Measurements from ENCODE around the gene DNA2. TPM values are rescaled to one million over a fixed set of nuclear protein-coding genes. Genes with fewer than 3 reads are reported as not detected.

DNA2 gene
- total RNA-seq, 2 donors from 2014 or later = 33.4 to 40.3 TPM

DNA sequence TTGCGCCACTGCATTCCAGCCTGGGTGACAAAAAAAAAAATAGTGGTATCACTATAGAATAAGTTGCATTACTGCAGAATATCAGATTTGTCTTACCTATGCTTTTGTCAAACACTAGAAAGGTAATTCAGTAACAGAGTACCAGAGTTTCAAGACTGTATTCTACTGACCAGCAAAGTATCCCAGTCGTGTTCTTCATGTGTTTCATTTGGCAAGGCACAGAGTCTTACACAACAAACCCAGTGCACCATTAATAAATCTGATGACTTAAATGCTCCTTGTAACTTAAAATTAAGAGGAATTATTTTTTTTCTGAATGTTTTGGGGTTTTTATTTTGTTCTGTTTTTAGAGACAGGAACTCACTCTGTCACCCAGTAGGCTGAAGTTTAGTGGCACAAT, 104.7 kb downstream of the DNA2 start:
- no peak overlapping the region for H3K27ac Mint-ChIP-seq

DNA sequence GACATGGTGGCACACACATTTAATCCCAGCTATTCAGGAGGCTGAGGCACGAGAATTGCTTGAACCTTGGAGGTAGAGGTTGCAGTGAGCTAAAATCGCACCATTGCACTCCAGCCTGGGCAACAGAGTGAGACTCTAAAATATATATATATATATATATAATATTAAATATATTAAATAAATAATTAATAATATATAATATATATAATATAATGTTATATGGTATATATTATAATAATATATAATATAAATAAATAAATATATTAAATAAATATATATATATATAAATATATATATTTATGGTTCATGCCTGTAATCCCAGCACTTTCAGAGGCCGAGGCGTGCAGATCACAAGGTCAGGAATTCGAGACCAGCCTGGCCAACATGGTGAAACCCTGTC, 105.2 kb downstream of the DNA2 start:
- no peak overlapping the region for H3K27ac Mint-ChIP-seq
- H3K9me3 Mint-ChIP-seq = peaks cover 2% of the 10 kb centered on the region in 2 donors
- H3K36me3 Mint-ChIP-seq (ENCODE audit: insufficient read depth in 2 of 2) = peaks cover 6 to 14% of the 10 kb centered on the region in 2 donors
- no peaks in the 10 kb centered on the region for H3K27me3 Mint-ChIP-seq (ENCODE audit: low read depth)
- H3K4me3 Mint-ChIP-seq = no peak overlapping the region
- peaks cover 8% of the 10 kb centered on the region for H3K4me1 Mint-ChIP-seq (ENCODE audit: low read depth)
- no peak for ATAC-seq (replicated peaks in 1 of 2)
- DNase-seq = no peak

More for the DNA sequence above, 104.7 kb downstream of the DNA2 start:
- H3K4me1 Mint-ChIP-seq (ENCODE audit: low read depth) = peaks cover 8% of the 10 kb centered on the region
- no peak overlapping the region for H3K4me3 Mint-ChIP-seq
- H3K36me3 Mint-ChIP-seq (ENCODE audit: insufficient read depth in 2 of 2) = peaks cover 7 to 16% of the 10 kb centered on the region in 2 donors
- no peaks in the 10 kb centered on the region for H3K27me3 Mint-ChIP-seq (ENCODE audit: low read depth)
- no peak for ATAC-seq (replicated peaks in 1 of 2)
- DNase-seq = no peak
- peaks cover 2% of the 10 kb centered on the region in 2 donors for H3K9me3 Mint-ChIP-seq

DNA sequence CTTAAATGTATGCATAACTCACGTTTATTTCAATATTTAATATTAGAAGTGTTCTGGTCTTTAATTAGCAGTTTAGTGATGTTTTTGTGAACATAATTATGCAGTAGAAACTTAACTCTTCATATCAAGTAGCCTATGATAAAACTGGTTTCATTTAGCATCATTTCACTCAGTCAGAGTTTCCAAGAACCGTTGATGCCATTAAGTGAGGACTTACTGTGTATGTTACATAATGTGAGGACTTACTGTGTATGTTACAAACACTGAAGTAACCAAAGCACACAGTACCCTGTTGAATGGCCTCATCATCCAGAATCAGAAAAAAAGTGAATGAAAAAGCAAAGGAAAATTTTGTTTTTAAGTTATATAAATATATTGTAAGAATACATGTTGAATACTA, 106.2 kb downstream of the DNA2 start:
- Mint-ChIP-seq H3K36me3 (ENCODE audit: insufficient read depth in 2 of 2) (peaks cover 5 to 8% of the 10 kb centered on the region in 2 donors), H3K9me3 (peaks cover 2% of the 10 kb centered on the region in 2 donors), H3K4me1 (ENCODE audit: low read depth) (peaks cover 8% of the 10 kb centered on the region), H3K27ac (peak overlapping the region; percentile 69), H3K4me3 (no peak overlapping the region), H3K27me3 (ENCODE audit: low read depth) (no peaks in the 10 kb centered on the region)
- ATAC-seq (replicated peaks in 1 of 2) = peak; percentile 36 to 61
- no peak for DNase-seq

DNA sequence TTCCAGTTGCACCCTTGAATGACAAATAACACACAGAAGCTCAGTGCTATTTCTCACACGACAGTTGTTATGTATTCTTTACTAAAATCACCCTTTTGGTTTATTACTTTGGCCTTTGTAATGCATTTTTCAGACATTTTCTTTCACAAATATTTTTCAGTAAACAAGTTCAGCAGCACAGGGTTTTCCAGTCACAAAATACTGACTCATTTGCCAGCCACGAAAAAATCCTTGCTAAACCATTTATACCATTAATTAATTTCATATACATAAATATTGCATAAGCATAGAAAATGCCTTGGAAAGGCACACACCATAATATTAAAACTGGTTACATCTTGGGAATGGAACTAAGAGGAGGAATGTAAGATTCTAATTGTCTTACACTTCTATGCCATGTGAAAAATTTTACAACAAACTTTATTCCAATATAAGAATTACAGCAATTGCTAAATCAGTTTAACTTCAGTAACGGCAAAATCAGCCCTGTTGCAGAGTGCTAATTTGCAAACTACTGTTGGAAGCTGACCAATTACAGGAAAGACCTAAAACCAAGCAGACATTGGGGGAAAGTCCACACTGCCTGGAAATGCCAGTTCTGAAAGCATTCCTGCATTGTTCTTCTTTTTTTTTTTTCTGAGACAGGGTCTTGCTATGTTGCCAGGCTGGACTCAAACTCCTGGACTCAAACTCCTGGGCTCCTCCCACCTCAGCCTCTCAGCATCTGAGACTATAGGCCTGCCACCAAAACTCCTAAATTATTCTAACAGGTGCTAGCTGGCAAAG, 107.5 kb downstream of the DNA2 start:
- no peaks in the 10 kb centered on the region for H3K9me3 Mint-ChIP-seq
- H3K4me3 Mint-ChIP-seq = no peak overlapping the region
- H3K4me1 Mint-ChIP-seq (ENCODE audit: low read depth) = peaks cover 8% of the 10 kb centered on the region
- peak overlapping the region; percentile 63 for H3K27ac Mint-ChIP-seq
- ATAC-seq (replicated peaks in 1 of 2) (no peak), DNase-seq (no peak)
- no peaks in the 10 kb centered on the region for H3K27me3 Mint-ChIP-seq (ENCODE audit: low read depth)
- H3K36me3 Mint-ChIP-seq (ENCODE audit: insufficient read depth in 2 of 2) = peaks cover 2 to 5% of the 10 kb centered on the region in 2 donors

Other genes with a start within 250 kb of the DNA2 start
- gene ATOH7, start 239.9 kb downstream of the DNA2 start, total RNA-seq = not detected
- gene HNRNPH3, start 139.9 kb downstream of the DNA2 start, total RNA-seq = 100 to 1,000 TPM; 139 to 150 TPM
- gene PBLD, start 139.0 kb downstream of the DNA2 start, total RNA-seq = 1 to 10 TPM; 1.9 to 2.7 TPM
- gene RUFY2, start 64.7 kb downstream of the DNA2 start, total RNA-seq = 10 to 100 TPM; 10.4 to 12.3 TPM
- 10 to 100 TPM; 15.8 to 17.0 TPM for gene SLC25A16, start 55.5 kb upstream of the DNA2 start, total RNA-seq
- gene TET1, start 88.4 kb upstream of the DNA2 start, total RNA-seq = under 1 TPM; 0.69 to 0.91 TPM
- gene CCAR1, start 249.3 kb upstream of the DNA2 start, total RNA-seq = 100 to 1,000 TPM; 111 to 121 TPM